GM19099 (cell line): ENCODE results near the gene PPP1R14C.

Experiments used
- POLR2A ChIP-seq: IDR thresholded peaks from 3 replicates; pipeline ENCODE4 v1.6.1; 2011; ENCODE audit warnings: low read depth; ENCODE audit not compliant: insufficient read length; ENCODE audit errors: extremely low read depth

PPP1R14C gene

DNA sequence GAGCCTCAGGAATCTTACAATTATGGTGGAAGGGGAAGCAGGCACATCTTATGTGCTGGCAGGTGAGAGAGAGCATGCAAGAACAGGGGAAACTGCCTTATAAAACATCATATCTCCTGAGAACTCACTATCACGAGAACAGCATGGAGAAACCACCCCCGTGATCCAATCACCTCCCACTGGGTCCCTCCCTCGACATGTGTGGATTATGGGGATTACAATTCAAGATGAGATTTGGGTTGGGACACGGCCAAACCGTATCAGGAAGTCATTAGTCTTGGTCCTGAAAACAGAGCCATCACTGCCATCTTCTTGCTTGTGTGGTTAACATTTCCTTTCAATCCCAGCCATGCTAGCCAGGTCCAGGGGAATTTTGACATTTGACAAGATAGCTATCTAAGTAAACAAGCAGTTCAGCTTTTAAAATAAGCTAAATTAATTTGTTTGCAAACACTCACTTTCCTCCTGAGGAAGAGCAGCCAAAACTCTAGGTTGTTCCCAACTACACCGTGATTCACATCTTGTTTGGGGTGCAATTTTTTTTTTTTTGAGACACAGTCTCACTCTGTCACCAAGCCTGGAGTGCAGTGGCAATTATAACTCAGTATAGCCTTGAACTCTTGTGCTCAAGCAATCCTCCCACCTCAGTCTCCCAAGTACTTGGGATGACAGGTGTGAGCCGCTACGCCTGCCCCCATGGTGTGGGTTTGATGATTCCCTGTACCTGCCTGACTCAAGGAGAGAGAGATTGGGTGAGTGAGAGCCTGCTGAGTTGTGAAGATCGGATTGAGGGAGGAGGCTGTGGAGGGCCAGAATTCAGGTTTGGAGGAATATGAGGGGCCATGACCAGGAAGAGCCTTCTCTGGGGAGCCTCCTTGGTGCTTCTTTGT lies 13.0 kb upstream of the PPP1R14C start:
- no peak for TF ChIP-seq POLR2A

DNA sequence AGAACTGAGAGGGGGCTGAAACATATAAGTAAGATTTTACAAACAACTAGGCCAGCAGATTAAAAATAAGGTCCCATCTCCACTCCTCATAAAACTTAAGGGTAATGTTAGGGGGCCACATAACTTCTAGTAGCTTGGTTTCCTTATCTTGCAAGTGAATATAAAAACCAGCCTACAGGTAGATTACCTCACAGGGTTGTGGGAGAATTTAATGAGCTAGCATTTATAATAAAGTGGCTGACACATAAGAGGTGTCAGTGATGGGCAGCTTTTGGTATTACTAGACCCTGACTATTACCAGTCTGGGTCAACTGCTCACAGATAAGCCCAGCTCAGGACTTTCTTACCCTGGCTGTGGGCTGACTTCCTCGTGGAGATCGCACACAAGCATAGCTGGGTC lies 9.2 kb upstream of the PPP1R14C start:
- no peak for TF ChIP-seq POLR2A

DNA sequence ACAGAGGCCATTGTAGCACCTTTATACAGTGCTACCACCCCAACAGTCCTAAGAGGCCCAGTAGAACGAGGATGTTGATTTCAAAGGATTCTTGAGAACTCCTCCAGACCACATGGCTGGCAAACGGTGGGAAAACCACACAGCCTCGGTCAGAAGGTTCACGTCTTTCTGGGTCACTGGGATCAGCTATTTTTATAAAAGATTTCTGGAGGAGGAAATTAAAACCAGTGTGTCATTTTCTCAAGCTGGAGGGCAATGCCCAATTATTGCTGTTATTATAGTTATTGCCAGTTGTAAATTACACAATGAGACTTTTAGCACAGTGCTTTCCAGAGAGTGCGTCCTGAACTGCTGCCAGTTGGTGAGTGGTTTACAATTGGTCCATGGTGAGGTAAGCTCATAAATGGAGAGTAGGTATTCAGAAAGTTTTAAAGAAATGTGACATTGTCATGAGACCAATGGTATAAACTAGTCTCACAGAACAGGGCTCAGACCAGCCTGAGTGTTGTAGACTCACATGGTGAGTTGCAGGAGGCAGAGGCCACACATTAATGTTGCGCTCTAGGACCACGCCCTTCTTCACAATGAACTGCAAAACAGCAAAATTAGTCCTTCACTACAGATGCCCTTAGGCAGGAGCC lies 8.4 kb upstream of the PPP1R14C start:
- TF ChIP-seq POLR2A, result no peak

DNA sequence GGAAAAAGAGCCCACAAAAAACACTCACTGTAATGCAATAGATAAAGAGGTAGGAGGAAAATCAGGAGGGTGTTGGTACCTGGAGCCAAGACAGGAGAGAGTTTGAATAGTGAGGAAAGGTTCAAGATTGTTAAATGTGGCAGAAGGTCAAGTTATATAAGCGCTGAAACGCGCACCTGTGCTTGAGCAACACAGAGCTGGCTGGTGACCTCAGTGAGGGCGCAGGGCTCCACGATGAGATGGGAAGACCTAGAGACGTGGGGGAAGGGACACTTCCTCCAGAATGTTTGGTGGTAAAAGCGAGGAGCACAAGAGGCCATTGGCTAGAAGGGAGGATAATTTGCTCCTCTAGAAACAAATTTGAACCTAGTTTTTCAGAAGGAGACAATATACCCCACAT lies 4.2 kb upstream of the PPP1R14C start:
- no peak for TF ChIP-seq POLR2A

DNA sequence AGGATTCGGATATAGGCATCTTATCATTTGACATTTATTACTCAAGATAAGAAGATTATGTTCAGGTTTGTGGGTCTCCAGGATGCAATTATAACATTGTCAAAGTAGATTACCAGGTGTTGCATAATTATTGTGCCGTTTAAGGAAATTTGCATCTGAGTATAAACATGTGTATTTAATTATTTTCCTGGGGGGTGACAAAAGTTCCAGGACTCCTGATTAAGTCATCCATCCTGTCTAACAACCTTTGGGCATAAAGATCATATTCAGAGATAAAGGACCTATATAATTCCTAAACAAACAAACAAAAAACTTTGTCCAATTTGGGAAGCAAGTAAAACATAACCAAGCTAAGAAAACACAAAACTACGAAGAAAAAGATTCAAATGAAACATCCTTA lies 3.3 kb upstream of the PPP1R14C start:
- TF ChIP-seq POLR2A, result no peak

DNA sequence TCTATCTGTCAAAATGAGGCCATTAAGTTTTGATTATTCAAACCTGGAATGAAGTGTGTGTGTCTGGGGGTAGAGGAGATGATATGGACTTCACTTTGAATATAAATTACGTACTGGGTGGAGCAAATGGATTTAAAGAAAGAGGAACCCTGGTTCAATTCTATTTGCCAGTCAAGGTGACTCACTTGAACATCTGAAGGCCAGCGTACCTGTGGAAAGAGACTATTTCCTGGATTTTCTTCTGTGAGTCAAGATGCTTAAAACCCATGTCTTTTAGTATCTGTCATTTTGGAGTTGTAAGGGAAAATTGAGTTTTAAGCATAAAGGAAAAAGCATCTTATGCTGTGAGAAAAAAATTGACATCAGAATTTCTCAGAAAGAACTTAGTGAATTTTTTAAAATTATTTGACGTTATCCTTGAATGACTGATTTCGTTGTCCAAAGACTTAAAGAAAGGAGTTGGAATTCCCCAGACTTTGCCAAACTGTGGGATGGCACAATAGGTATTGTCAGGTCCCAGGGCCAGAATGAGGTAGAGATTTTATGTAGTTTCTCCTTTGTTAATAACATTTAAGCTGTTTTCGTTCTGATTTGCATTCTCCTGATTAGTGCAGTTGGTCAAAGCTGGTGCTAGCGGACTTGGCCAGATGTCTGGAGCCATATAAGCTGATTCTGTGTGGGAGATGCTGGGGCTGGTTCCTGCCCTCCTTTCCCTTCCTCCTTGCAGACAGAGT lies 2.4 kb upstream of the PPP1R14C start:
- no peak for TF ChIP-seq POLR2A

DNA sequence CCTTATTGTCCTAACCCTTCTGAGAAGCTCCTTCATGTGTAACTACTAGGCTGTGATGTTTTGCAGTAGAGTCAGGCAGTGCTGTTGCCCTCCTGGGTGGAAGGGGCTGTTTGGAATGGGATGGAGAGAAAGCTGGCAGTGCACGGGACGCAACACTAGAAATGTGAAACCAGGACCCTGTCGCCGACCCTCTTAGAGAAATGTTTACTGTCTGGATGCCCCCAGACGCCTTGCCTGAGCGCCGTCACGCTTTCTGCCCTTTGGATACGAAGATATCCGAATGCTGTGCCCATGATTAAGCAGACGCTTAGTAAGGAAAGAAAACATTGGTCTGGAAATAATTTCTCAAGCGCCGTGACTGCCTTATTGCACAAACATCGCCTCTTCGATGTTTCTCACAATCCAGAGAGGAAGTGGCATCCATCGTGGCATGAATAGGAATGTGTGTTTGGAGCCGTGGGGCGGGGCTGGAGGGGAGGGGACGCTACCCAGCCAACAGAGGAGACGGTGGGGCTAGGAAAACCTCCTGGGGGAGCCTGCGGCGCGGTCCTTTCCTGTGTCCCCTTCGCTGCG lies 661 bp upstream of the PPP1R14C start:
- no peak for TF ChIP-seq POLR2A

DNA sequence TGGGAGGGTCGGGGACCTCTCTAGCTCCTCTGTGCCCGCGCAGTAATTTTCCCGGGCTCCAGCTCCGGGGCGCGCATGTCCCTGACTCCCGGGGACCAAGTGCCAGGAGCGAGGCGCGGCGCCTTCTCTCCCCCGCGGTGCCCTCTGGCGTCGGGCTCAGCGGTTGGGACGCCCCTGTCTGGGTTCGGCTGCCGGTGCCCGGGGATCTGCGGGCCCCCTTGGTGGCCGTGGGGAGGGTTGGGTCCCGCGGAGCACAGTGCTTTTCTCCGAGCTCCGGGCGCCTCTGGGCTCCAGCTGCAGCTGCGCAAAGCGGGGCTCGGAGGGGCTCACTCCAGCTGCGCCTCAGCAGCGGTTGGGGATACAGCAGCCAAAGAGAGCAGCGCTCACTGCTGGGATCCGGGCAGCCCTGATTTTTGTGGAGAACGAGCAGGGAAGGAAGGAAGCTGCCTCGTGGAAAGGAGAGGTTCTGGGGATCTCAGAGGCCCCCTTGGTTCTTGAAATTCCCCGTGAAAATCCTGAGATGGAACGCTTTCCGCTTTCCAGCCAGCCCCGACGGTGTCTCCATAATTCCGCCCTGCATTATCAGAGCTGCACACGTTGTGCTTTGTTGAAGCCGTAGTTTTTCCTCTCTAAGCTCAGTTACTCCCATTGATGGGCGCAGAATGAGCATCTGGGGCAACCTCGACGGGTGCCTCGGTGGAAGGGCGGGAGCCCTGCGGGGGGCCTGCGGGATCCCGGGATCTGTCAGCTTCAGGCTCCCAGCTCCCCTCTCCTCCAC lies 861 bp downstream of the PPP1R14C start:
- no peak for TF ChIP-seq POLR2A

DNA sequence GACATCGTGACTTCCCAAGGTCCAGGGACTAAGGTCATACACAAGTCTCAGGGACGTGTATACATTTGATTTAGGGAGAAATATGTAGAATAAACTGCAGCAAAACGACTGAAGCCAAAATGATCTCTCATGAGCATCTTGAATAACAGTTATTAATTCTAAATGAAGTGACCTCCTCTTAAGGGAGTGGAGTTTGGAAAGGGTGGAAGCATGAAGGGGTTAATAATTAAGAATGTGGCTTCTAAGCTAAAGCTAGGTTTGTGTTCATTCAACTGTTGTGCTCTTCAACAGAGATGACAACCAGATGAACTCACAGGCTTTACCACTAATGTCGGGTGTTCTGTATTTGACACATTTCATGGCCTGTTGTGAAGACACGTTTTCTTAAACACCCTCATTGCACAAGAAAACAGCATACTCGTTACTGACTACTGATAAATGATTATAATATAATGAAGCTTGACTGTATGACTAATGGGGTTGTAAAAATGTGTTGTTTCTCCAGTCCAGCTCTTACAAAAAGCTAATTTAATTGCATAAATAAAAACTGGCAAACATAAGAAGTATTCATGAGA lies 1.5 kb downstream of the PPP1R14C start:
- no peak for TF ChIP-seq POLR2A

DNA sequence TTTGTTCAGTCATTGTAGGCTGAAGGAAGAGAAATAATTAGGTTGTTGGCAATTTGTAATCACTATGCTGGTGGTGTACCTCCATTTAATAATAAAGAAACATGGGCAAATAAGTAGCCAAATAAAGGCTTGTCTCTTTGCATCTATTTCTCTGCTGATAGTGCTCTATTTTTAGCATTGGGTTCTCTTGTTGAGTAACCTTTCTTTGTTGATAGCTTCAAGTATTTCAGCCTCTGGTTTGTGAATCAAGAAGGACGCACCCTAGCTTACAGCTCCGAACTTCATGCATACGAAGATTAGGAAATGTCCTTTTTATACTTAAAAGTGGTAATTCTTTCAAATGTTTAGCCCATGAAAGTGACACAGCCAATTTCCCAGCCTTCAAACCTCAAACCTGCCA lies 2.6 kb downstream of the PPP1R14C start:
- TF ChIP-seq POLR2A, result no peak

DNA sequence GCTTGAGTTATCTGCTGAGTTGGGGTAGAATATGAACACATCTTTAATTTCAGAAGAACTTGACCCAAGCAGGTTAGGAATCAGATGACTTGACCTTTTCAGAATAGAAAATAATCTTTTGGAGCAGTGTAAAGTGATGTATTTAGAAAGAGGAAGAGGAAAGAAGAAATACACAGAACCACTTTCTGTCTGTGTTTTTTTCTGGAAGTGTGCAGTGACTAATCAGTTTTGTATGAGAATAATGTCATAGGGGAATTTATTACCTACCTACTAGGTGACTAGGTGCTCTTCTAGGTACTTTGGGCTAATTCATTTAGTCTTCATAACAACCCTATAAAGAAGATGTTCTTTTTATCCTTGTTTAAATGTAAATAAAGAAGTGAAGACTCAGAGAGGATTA lies 3.0 kb downstream of the PPP1R14C start:
- no peak for TF ChIP-seq POLR2A

DNA sequence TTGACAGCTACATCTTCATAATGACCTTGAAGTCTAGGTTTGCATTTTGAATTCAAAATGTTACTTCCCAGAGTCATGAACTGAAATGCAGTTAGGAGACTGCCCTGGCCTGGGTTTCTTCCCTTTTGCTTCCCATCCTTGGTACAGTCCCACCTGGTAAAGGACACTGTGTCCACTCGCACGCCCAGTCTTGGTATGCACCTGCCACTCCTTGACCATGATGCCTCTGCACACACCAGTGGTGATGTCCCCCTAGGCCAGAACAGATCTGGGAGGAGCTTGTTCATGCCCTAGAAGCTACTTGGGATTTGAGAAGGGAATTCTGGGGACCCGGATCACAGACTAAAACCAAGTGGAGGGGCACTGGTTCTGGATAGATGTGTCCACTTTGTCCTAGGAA lies 3.6 kb downstream of the PPP1R14C start:
- TF ChIP-seq POLR2A, result no peak

DNA sequence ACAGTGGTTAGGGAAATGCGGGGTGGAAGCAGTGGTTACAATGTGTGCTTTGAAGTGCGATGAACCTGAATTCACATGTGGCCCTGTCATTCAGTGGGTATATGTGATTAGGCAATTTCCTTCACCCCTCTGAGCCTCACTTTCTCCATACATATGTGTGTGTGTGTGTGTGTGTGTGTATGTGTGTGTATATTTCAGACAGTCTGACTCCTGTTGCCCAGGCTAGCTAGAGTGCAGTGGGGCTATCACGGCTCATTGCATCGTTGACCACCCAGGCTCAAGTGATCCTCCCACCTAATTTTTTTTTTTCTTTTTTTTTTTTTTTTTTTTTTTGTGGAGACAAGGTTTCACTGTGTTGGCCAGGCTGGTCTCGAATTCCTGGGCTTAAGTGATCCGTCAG lies 6.3 kb downstream of the PPP1R14C start:
- TF ChIP-seq POLR2A, result no peak

DNA sequence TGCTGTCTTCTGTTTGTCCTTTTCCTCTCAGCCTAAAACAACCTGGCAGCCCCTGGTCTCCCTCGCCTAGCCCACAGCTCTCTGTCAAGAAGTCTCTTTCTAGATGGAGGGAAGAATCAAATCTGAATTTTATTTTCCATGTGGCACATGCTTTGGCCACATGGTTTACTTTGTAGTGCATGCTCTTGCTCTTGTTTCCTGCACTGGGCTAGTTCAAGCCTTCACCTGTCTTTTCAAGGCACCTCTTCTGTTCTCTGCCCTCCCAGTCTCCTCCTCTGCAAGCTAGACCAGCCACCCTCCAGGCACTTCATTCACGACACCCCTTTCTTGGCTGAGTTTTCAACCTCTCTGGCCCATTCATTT lies 7.6 kb downstream of the PPP1R14C start:
- TF ChIP-seq POLR2A, result no peak
